HFFc6 (cell line): Measurements from ENCODE around the gene GPR135. TPM values are rescaled to one million over a fixed set of nuclear protein-coding genes. Genes with fewer than 3 reads are reported as not detected.

ENCODE experiments used
- DNase-seq: peaks from one replicate; pipeline ENCODE4 v3.0.0-alpha.2; 2018
- H3K27ac Mint-ChIP-seq: 2 replicates; pipeline ENCODE4 v1.8.0; 2020; ENCODE audit warnings: mild to moderate bottlenecking, mixed read lengths
- H3K27me3 Mint-ChIP-seq: 2 replicates; pipeline ENCODE4 v1.8.0; 2021; ENCODE audit warnings: mild to moderate bottlenecking, moderate library complexity, mixed read lengths; ENCODE audit not compliant: insufficient read depth
- H3K36me3 Mint-ChIP-seq: 2 replicates; pipeline ENCODE4 v1.8.0; 2021; ENCODE audit warnings: low read depth, mixed read lengths
- H3K4me1 Mint-ChIP-seq: 2 replicates; pipeline ENCODE4 v1.8.0; 2020; ENCODE audit warnings: low read depth, mixed read lengths
- H3K4me3 Mint-ChIP-seq: 2 replicates; pipeline ENCODE4 v1.8.0; 2020; ENCODE audit warnings: mild to moderate bottlenecking, moderate library complexity, mixed read lengths
- H3K9me3 Mint-ChIP-seq: 2 replicates; pipeline ENCODE4 v1.8.0; 2020; ENCODE audit warnings: mild to moderate bottlenecking, mixed read lengths
- CTCF ChIP-seq: fragments of 200-600 bp; sonication (generic); IDR thresholded peaks from 2 replicates; pipeline ENCODE4 v1.5.0; 2021; ENCODE audit warnings: antibody characterized with exemption, mild to moderate bottlenecking
- long read RNA-seq: library from polyadenylated mRNA; unstranded; transcript quantifications from one replicate; pipeline ENCODE4 v2.0.0, GENCODE V29; 2019
- total RNA-seq, 6 experiments: library from RNA; stranded (reverse); fragmentation: NEBNext Ultra II Directional; extraction: Animal tissue kit (Norgen Biotek cat#: 25700); gene quantifications; 2 replicates in 1 of 6; 3 replicates in 5 of 6; pipeline ENCODE4 v1.2.3, GENCODE V29; 2021

GPR135 gene
- 1 to 10 TPM; 1.7 to 2.7 (median 2.1) TPM for total RNA-seq
- long read RNA-seq, partial matches to known transcripts, result 0 of 1 reads
- long read RNA-seq, other reads (novel, unspliced or antisense), result 1 of 1 reads

DNA sequence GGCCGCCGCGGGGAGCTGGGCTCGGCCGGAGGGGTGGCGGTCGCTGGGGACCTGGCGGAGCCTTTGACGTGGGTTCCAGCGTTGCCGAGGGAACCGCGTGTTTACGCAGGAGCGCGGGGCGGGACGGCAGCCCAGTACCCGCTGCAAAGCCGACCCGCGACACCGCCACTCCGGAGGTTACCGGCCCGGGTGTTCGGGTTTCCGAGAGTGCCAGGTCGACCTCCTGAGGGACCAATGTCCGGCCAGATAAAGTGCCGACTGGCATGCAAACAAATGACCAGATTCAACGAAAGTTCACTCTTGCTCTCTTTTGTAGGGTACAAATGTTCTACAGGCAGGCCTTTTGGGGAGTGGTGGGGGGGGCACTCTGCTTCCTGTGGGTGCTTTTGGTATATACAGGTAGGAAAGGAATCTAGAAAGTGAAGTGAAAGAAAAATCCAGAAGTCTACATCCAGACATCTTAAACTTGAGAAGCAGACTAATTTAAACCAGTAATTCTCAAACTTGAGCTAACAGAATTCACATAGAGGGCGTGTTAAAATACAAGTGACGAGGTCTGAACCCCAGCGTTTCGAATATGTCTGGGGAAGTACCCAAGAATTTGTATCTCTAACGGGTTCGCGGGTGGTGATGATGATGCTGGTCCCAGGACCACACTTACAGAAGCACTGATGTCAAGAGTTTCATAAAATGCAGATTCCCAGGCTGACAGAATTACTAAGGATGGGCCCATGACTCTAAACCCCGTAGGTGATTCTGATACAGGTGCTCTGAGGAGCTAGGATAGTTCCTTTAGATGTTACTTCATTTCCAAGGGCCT lies at the start of gene GPR135:
TSS of gene GPR135 (minus strand) at position 65 of the 820 bp plus-strand sequence. CDS start 154 bp downstream, outside the sequence.
- H3K27ac Mint-ChIP-seq, result peak within 1 kb of the TSS; percentile 84

DNA sequence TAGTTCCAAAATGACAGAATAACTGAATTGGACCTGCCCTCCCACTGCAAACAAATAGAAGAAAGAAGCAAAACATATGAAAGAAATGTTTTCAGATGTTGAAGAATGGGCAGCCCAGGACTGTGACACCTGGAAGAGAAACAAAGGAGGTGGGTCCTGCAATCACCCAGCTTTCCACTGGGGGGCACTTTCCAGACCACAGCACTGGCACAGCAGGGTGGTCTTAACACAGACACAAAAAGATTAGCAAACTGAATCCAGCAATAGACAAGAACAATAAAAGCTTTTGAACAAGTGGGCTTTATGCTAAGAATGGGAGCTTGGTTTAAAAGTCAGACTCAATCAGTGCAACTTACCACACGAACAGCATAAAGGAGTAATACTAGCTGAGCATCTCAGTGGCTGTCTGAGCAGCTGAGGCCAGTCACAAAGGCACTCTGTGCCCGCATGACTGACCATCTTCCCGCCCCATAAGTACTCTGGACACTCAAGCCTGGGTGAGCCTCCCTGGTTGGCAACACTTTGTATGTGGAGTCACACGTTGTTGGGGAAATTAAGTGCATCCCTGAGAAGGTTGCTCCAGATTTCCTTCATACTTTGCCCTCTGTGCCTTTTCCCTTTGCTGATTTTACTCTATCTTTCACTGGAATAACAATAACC lies 46.9 kb upstream of the GPR135 start:
- Mint-ChIP-seq H3K27ac (no peak overlapping the region), H3K27me3 (peaks cover 12% of the 10 kb centered on the region), H3K4me1 (peaks cover 5% of the 10 kb centered on the region), H3K9me3 (peaks cover 4% of the 10 kb centered on the region; the same call in 1 of the 2 replicates), H3K4me3 (no peak overlapping the region), H3K36me3 (no peaks in the 10 kb centered on the region)
- TF ChIP-seq CTCF, result peak; percentile 73
- DNase-seq, result no peak

More for the DNA sequence above, at the start of gene GPR135:
- no peak for TF ChIP-seq CTCF
- H3K4me1 Mint-ChIP-seq, result peaks cover 18% of the 10 kb centered on the region
- H3K4me3 Mint-ChIP-seq, result peak within 1 kb of the TSS; percentile 86
- no peaks in the 10 kb centered on the region for H3K27me3 Mint-ChIP-seq
- DNase-seq, result no peak
- peaks cover 12% of the 10 kb centered on the region for H3K36me3 Mint-ChIP-seq
- H3K9me3 Mint-ChIP-seq, result no peaks in the 10 kb centered on the region

GRCh38 chr14:59510966-59511365 lies 45.8 kb upstream of the GPR135 start:
- no peak for TF ChIP-seq CTCF
- Mint-ChIP-seq H3K27ac (no peak overlapping the region), H3K9me3 (peaks cover 3% of the 10 kb centered on the region; the same call in 1 of the 2 replicates), H3K27me3 (peaks cover 12% of the 10 kb centered on the region), H3K4me1 (peaks cover 5% of the 10 kb centered on the region), H3K36me3 (no peaks in the 10 kb centered on the region), H3K4me3 (no peak overlapping the region)
- no peak for DNase-seq

- H3K36me3 Mint-ChIP-seq, result no peaks in the 10 kb centered on the region
- no peak overlapping the region for H3K27ac Mint-ChIP-seq
Measured at GRCh38 chr14:59510001-59510400, 44.8 kb upstream of the GPR135 start.

DNA sequence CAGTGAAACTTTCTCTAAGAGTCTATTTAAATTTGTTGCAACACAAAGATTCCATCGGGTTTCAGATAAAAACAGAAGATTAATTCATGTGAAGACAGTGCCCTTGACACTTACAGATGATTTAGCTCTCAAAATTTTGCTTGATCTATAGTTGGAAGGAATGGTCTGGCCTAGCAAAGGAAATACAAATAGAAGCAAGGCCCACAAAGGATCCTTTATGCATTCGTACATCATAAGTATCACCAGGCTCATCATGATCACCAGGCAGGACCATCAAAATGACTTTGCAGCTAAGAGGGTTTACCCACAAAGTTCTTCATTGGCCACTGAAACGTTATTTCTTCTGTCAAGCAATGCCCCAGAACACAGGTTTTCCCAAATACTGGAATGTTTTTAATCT lies 43.9 kb upstream of the GPR135 start:
- no peaks in the 10 kb centered on the region for H3K9me3 Mint-ChIP-seq
- no peak for TF ChIP-seq CTCF
- H3K4me1 Mint-ChIP-seq, result peaks cover 5% of the 10 kb centered on the region
- DNase-seq, result no peak
- H3K27me3 Mint-ChIP-seq, result peaks cover 9% of the 10 kb centered on the region
- no peak overlapping the region for H3K4me3 Mint-ChIP-seq
- no peaks in the 10 kb centered on the region for H3K36me3 Mint-ChIP-seq
- H3K27ac Mint-ChIP-seq, result no peak overlapping the region

More at GRCh38 chr14:59510001-59510400, 44.8 kb upstream of the GPR135 start:
- no peak for DNase-seq
- TF ChIP-seq CTCF, result no peak
- Mint-ChIP-seq H3K4me3 (no peak overlapping the region), H3K9me3 (no peaks in the 10 kb centered on the region), H3K4me1 (peaks cover 5% of the 10 kb centered on the region), H3K27me3 (peaks cover 12% of the 10 kb centered on the region)
